AG04450 (cell line): ENCODE data around the gene IGFN1. TPM values are rescaled to one million over a fixed set of nuclear protein-coding genes. Genes with fewer than 3 reads are reported as not detected.
"Not testable (repeated sequence)": the region's sequence is repeated elsewhere in the genome, so short reads cannot be mapped to it uniquely, and the experiment has no call there.

Experiments
- CTCF ChIA-PET: fragments of 300-600, 350-600 bp; formaldehyde crosslinking; extraction: SDS; loops from one replicate; lab custom pipeline; 2022; ENCODE audit warnings: antibody characterized with exemption, inconsistent platforms; lab: Charles Lee
- POLR2A ChIA-PET: fragments of 350-600 bp; formaldehyde crosslinking; extraction: SDS; loops from one replicate; lab custom pipeline; 2021; ENCODE audit warnings: antibody characterized with exemption, inconsistent platforms; lab: Yijun Ruan, JAX
- DNase-seq: peaks from one replicate; pipeline ENCODE4 v3.0.0-alpha.2; 2011; ENCODE audit warnings: low read depth, low spot score
- H3K27ac ChIP-seq: one replicate; pipeline ENCODE4 v1.5.1; 2012; ENCODE audit warnings: low read depth, low read length, control low read depth
- H3K27me3 ChIP-seq: one replicate; pipeline ENCODE4 v1.6.0; 2012; ENCODE audit warnings: low read length; ENCODE audit not compliant: control insufficient read depth, insufficient read depth
- H3K4me3 ChIP-seq: 2 replicates; pipeline ENCODE4 v1.5.1; 2011; ENCODE audit warnings: mild to moderate bottlenecking, low read depth, low read length, control low read depth
- H3K9me3 ChIP-seq: 2 replicates; pipeline ENCODE4 v1.5.1; 2012; ENCODE audit warnings: low read length; ENCODE audit not compliant: control insufficient read depth, insufficient read depth
- polyA plus RNA-seq: library from polyadenylated mRNA; depleted of rRNA; stranded (reverse); fragments of >200 nt; gene quantifications from 2 replicates; pipeline ENCODE4 v1.2.3, GENCODE V29; 2011
- TF ChIP-seq, protein P1 (sequence below): IDR thresholded peaks from 2 replicates; pipeline ENCODE4 v1.5.1; 2011; ENCODE audit warnings: low read depth, low read length, control low read depth, inconsistent platforms

Gene IGFN1
- polyA plus RNA-seq, 1 experiment, result not detected

DNA sequence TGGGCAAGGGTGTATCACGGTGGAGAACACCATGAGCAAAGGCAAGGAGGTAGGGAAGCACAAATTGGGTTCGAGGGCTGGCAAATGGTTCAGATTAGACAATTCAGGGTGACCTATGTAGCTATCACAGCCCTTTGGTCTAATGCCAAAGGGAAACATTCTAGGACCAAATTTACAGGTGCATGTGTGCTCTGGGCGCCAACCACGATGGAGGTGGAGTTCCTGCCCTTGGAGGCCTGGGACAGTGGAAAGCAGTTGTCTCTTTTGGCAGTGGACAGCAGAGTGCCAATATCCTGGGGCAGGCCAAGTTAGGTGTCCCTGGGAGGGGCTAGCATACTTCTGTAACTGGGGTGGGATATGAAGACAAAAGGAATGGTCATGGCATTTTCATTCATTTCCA, 40.1 kb downstream of the IGFN1 start:
- H3K9me3 ChIP-seq, result no peaks in the 10 kb centered on the region; the same call in 1 of the 2 replicates
- TF ChIP-seq, protein P1, sequence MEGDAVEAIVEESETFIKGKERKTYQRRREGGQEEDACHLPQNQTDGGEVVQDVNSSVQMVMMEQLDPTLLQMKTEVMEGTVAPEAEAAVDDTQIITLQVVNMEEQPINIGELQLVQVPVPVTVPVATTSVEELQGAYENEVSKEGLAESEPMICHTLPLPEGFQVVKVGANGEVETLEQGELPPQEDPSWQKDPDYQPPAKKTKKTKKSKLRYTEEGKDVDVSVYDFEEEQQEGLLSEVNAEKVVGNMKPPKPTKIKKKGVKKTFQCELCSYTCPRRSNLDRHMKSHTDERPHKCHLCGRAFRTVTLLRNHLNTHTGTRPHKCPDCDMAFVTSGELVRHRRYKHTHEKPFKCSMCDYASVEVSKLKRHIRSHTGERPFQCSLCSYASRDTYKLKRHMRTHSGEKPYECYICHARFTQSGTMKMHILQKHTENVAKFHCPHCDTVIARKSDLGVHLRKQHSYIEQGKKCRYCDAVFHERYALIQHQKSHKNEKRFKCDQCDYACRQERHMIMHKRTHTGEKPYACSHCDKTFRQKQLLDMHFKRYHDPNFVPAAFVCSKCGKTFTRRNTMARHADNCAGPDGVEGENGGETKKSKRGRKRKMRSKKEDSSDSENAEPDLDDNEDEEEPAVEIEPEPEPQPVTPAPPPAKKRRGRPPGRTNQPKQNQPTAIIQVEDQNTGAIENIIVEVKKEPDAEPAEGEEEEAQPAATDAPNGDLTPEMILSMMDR, result no peak
- DNase-seq, result no peak
- ChIA-PET CTCF (no interaction called here), POLR2A (no interaction called here)
- H3K27me3 ChIP-seq, result peaks cover 6% of the 10 kb centered on the region
- H3K4me3 ChIP-seq, result no peak overlapping the region
- H3K27ac ChIP-seq, result no peak overlapping the region

DNA sequence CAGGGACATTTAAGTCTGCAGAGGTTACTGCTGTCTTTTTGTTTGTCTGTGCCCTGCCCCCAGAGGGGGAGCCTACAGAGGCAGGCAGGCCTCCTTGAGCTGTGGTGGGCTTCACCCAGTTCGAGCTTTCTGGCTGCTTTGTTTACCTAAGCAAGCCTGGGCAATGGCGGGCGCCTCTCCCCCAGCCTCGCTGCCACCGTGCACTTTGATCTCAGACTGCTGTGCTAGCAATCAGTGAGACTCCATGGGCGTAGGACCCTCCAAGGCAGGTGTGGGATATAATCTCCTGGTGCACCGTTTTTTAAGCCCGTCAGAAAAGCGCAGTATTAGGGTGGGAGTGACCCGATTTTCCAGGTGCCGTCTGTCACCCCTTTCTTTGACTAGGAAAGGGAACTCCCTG, 49.0 kb downstream of the IGFN1 start:
- CTCF ChIA-PET, result interaction anchor here (0.5 kb wide), 1 partner anchor 126 kb away, joined by 3 read pairs; no protein-coding TSS in a partner anchor
- POLR2A ChIA-PET, H3K4me3 ChIP-seq, H3K27me3 ChIP-seq, H3K27ac ChIP-seq, DNase-seq, H3K9me3 ChIP-seq: not testable (repeated sequence)

DNA sequence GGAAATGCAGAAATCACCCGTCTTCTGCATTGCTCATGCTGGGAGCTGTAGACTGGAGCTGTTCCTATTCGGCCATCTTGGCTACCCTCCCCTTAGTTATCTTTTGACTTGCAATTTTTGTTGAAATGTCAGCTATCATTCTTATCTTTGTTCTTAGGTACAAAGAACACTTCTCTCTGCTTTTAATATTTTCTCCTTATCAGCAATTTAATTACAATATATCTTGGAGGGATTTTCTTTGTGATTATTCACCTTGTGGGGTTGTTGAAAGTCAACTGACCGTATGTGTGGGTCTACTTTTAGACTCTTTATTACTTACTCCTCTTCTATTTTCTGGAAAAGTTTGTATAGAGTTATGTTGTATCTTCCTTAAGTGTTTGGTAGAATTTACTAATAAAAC, 49.5 kb downstream of the IGFN1 start:
- no peak overlapping the region for H3K27ac ChIP-seq
- no peak overlapping the region for H3K4me3 ChIP-seq
- TF ChIP-seq, protein P1, result no peak
- ChIA-PET POLR2A (no interaction called here), CTCF (interaction anchor here (0.5 to 0.7 kb wide), 2 partner anchors 14 to 127 kb away, joined by 3 to 4 read pairs; no protein-coding TSS in a partner anchor)
- DNase-seq, result no peak
- H3K27me3 ChIP-seq, result peaks cover 10% of the 10 kb centered on the region
- H3K9me3 ChIP-seq, result no peaks in the 10 kb centered on the region; the same call in 1 of the 2 replicates

DNA sequence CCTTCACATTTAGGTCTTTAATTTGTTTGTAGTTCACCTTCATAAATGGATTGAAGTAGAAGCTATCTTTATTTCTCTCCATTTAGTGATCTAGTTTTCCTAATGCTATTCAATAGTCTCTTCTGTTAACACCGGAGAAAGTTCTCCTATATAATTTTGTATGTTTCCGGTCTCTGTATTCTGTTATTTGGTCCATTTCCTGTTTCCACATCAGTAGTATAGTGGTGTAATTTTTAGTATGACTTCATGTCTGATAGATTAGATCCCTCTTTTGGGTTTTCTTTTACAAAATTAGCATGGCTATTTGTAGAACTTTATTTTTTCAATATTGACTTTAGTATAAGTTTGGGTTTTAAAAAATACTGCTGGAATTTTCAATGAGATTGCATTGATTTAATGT, 51.1 kb downstream of the IGFN1 start:
- H3K4me3 ChIP-seq, result no peak overlapping the region
- ChIA-PET CTCF (interaction anchor here (1.0 to 1.1 kb wide), 2 partner anchors 12 to 105 kb away, joined by 3 to 4 read pairs; no protein-coding TSS in a partner anchor), POLR2A (no interaction called here)
- no peaks in the 10 kb centered on the region; the same call in 1 of the 2 replicates for H3K9me3 ChIP-seq
- no peak overlapping the region for H3K27ac ChIP-seq
- peaks cover 11% of the 10 kb centered on the region for H3K27me3 ChIP-seq
- DNase-seq, result no peak
- TF ChIP-seq, protein P1, result no peak

DNA sequence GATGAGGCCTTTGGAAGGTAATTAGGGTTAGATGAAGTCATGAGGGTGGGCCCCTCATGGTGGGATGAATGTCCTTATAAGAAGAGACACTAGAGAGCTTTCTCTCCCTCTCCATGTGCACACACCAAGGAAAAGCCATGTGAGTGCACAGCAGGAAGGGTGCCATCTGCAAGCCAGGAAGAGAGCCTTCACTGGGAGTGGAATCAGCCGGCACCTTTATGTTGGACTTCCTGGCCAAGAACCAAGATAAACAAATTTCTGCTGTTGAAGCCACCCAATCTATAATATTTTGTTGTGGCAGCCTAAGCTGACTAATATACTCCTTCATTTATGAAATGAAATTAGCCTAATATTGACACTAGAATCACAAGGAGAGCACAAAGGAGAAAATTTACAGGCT, 54.5 kb downstream of the IGFN1 start:
- no peak overlapping the region for H3K27ac ChIP-seq
- POLR2A ChIA-PET, result no interaction called here
- no peaks in the 10 kb centered on the region for H3K9me3 ChIP-seq
- H3K27me3 ChIP-seq, result peaks cover 11% of the 10 kb centered on the region
- TF ChIP-seq, protein P1, result no peak
- no peak for DNase-seq
- CTCF ChIA-PET, result interaction anchor here (0.8 to 1.6 kb wide), 2 partner anchors 22 to 273 kb away, joined by 3 to 5 read pairs; no protein-coding TSS in a partner anchor
- no peak overlapping the region for H3K4me3 ChIP-seq
